LHCN-M2 (cell line): ENCODE results near the gene RAB13. TPM values are rescaled to one million over a fixed set of nuclear protein-coding genes. Genes with fewer than 3 reads are reported as not detected.
"Not testable (repeated sequence)": the region's sequence is repeated elsewhere in the genome, so short reads cannot be mapped to it uniquely, and the experiment has no call there.

Source experiments
- DNase-seq: peaks from one replicate; pipeline ENCODE4 v3.0.0-alpha.2; 2012; ENCODE audit warnings: low read depth
- polyA plus RNA-seq: library from polyadenylated mRNA; unstranded; fragments of >200 nt; gene quantifications from one replicate; pipeline ENCODE4 v1.2.1, GENCODE V29; 2012; ENCODE audit warnings: missing spikeins
- total RNA-seq: library from RNA; depleted of rRNA; stranded (reverse); fragments of >200 nt; gene quantifications from 2 replicates; pipeline ENCODE4 v1.2.3, GENCODE V29; 2014; rRNA removed

The RAB13 gene
- total RNA-seq: 45.4 and 55.8 TPM in 2 replicates
- 364 TPM for polyA plus RNA-seq

GRCh38 chr1:153985941-153986761, at the start of gene RAB13:
Gene RAB13 (minus strand): TSS chr1:153986339. CDS start chr1:153986236, 103 bp downstream.
- peak; percentile 83 for DNase-seq

DNA sequence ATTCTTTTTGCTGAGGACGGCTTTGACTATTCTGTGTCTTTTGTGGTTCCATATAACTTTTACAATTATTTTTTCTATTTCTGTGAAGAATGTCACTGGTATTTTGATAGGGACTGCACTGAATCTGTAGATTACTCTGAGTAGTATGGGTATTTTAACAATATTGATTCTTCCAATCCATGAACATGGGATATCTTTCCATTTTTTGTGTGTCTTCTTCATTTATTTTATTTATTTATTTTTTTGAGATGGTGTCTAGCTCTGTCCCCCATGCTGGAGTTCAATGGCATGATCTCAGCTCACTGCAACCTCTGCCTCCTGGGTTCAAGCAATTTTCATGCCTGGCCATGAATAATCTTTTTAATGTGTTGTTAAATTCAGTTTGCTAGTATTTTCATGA, 47.6 kb upstream of the RAB13 start:
- not testable (repeated sequence) for DNase-seq

DNA sequence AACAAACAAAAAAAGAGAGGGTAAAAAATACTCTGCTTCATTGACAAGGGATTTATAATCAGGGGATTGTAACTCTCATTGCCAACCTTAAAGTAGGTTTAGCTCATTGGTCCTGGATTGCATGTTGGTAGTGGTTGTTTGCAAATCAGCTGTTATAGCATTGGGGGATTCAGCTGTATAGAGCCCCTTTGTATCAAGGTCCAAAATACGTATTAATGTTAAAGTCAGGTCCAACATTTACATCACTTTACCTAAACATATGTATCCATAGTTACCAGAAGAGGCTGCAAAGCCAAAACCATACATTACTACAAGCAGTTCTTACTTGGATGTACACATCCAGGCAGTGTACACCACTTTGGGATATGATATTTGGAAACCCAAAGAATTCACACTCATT, 33.8 kb upstream of the RAB13 start:
- DNase-seq: no peak

- no peak for DNase-seq
Observed at GRCh38 chr1:154019269-154019668, 33.1 kb upstream of the RAB13 start.

GRCh38 chr1:154014154-154014907, 28.2 kb upstream of the RAB13 start:
- DNase-seq: peak; percentile 54

DNA sequence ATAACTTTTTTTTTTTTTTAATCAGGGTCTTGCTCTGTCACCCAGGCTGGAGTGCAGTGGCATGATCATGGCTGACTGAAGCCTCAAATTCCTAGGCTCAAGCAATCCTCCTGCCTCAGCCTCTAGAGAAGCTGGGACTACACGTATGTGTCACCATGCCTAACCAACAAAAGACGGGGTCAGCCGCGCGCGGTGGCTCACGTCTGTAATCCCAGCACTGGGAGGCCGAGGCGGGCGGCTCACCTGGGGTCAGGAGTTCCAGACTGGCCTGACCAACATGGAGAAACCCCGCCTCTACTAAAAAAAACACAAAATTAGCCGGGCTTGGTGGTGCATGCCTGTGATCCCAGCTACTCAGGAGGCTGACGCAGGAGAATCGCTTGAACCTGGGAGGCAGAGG, 26.4 kb upstream of the RAB13 start:
- DNase-seq: not testable (repeated sequence)

DNA sequence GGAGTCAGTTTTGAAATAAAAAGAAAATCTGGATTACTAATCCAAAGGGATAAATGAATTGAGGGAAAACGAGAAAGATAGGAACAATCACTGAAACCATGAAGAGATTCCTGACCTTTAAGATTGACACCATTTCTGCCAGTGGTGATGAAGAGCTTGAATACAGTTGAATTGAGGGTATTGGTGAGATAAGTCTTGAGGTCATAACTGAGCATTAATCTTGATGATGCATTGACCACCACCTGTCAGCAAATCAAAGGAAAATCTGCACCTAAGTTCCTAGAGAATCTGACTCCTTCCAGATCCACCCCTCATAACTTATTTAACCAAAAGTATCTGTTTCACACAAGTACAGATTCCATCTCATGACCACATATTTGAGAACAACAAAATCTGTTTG, 26.0 kb upstream of the RAB13 start:
- no peak for DNase-seq

DNA sequence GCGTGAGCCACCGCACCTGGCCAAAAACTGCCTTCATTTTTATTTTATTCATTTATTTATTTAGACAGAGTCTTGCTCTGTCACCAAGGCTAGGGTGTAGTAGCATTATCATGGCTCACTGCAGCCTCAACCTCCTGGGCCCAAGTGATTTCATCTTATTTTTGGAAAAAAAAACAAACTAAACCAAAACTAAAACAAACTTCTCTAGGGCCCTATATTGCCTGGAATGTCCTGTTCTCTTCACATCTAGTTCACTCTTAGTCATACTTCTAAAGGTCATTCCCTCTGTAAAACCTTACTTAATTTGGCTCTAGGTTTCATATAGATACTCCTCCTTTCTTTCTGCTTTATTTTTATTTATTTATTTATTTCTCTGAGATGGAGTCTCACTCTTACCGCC, 20.0 kb upstream of the RAB13 start:
- peak; percentile 66 for DNase-seq

GRCh38 chr1:154000420-154000819, 14.3 kb upstream of the RAB13 start:
- DNase-seq: no peak

- not testable (repeated sequence) for DNase-seq
Observed at GRCh38 chr1:153996882-153997281, 10.7 kb upstream of the RAB13 start.

GRCh38 chr1:153995640-153996039, 9.5 kb upstream of the RAB13 start:
- no peak for DNase-seq

DNA sequence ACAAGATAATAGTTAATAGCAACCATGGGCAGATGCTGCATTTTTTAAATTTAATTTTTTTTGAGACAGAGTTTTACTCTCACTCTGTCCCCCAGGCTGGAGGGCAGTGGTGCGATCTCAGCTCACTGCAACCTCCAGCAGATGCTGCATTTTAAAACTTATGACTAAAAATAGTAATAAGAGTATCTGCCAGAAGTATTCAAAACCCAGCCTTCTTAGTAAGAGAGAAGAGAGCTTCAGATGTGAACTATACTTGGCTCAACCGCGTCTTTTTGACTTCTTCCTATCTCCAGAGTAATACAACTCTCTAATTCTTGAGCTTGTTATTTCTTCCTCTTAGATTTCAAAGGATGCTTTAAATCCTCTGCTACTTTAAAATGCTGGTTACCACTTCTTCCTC, 9.1 kb upstream of the RAB13 start:
- no peak for DNase-seq

DNA sequence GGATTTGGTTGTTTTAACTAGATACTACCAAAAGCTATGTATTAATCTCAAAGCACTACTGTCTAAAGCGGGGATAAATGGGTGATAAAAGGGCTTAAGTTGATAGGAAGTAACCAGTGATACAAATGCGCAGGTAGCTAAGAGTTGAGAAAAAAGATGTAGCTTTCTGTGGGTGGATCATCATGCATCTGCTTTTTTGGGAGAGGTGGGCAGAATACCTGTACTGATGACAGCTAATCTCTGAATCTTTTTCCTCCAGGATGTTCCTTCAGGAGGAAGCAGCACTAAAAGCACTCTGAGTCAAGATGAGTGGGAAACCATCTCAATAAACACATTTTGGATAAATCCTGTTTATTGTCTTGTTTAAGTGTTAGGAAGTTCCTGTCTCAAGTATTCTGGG, 5.7 kb upstream of the RAB13 start:
- no peak for DNase-seq

GRCh38 chr1:153991151-153991630, 5.1 kb upstream of the RAB13 start:
- no peak for DNase-seq

GRCh38 chr1:153990468-153991150, 4.5 kb upstream of the RAB13 start, which contains the start of gene RPS27:
Gene RPS27 (plus strand): TSS chr1:153990762. CDS start chr1:153990797, 35 bp downstream.
- peak; percentile 98 for DNase-seq

DNA sequence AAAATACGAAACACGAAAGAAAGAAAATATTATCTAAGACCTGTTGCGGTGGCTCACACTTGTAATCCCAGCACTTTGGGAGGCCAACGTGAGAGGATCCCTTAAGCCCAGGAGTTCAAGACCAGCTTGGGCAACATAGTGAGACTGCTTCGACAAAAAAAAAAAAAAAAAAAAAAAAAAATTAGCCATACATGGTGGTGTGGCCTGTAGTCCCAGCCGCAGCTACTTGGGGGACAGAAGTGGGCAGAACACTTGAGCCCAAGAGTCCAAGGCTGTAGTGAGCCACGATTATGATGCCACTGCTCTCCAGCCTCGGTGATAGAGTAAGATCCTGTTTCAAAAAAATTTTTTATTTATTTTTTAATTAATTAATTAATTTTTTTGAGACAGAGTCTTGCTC, 1.5 kb upstream of the RAB13 start:
- no peak for DNase-seq

GRCh38 chr1:153985341-153985912, 712 bp downstream of the RAB13 start:
- DNase-seq: peak; percentile 79

DNA sequence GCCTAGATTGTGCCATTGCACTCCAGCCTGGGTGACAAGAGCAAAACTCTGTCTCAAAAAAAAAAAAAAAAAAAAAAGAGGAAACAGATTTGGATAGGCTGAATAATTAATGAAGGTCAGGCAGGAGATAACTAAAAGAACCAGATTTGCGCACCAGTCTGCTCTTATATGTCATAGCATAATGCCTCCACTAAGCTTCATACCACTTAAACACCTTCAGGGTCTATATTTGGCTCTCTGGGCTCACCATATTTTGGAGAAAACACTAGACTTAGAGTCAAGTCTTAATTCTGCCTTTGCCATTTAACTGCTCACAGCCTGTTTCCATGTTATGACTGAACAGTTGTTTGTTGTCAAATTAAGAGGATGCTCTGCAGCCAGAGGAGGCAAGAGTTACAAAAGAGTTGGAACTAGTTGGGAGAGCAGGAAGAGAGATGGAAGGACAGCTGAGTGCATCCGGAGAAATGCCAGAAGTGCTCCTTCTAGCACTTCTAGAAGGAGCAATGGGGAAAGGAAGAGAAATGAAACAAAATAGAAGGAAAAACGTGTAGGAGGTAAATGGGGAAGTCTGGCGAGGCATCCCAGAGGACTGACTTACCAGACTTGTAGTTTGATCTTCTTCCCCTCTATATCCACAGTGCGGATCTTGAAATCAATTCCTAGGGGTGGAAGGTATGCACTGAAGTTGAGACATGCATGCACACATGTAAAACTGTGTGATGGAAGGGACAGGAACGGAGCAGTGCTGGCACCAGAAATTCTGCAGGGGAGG, 1.8 kb downstream of the RAB13 start:
- DNase-seq: no peak

- not testable (repeated sequence) for DNase-seq
Observed at GRCh38 chr1:153981735-153982134, 4.4 kb downstream of the RAB13 start.

DNA sequence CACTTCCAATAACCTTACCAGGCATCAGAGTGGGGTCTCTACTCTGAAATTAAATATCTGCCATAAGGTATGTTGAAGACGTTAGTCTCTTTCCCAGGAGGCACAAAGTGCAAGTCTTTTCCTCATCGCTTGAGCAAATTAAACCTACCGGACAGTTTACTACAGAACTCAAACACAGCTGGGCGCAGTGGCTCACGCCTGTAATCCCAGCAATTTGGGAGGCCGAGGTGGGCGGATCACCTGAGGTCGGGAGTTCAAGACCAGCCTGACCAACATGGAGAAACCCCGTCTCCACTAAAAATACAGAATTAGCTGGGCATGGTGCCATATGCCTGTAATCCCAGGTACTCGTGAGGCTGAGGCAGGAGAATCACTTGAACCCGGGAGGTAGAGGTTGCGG, 7.0 kb downstream of the RAB13 start:
- DNase-seq: not testable (repeated sequence)
